ENCODE data around the gene SF3B2. TPM values are rescaled to one million over a fixed set of nuclear protein-coding genes. Genes with fewer than 3 reads are reported as not detected.
"Not testable (repeated sequence)": the region's sequence is repeated elsewhere in the genome, so short reads cannot be mapped to it uniquely, and the experiment has no call there.

SF3B2 gene
- polyA plus RNA-seq, 4 donors: 221 to 254 (median 237) TPM

GRCh38 chr11:66072081-66072480, 19.9 kb downstream of the SF3B2 start:
- DNase-seq (ENCODE audit: low read depth in 4 of 4, low spot score in 2 of 4): no peak

- no peak for DNase-seq (ENCODE audit: low read depth in 4 of 4, low spot score in 2 of 4)
Observed at GRCh38 chr11:66072518-66072917, 20.4 kb downstream of the SF3B2 start.

GRCh38 chr11:66073669-66074068, 21.5 kb downstream of the SF3B2 start:
- no peak for DNase-seq (ENCODE audit: low read depth in 4 of 4, low spot score in 2 of 4)

- DNase-seq (ENCODE audit: low read depth in 4 of 4, low spot score in 2 of 4): no peak
Observed at GRCh38 chr11:66075273-66075672, 23.1 kb downstream of the SF3B2 start.

- no peak for DNase-seq (ENCODE audit: low read depth in 4 of 4, low spot score in 2 of 4)
Observed at GRCh38 chr11:66076561-66076960, 24.4 kb downstream of the SF3B2 start.

- no peak for DNase-seq (ENCODE audit: low read depth in 4 of 4, low spot score in 2 of 4)
Observed at GRCh38 chr11:66077927-66078326, 25.8 kb downstream of the SF3B2 start.

GRCh38 chr11:66078949-66079348, 26.8 kb downstream of the SF3B2 start:
- DNase-seq (ENCODE audit: low read depth in 4 of 4, low spot score in 2 of 4): not testable (repeated sequence)

GRCh38 chr11:66080055-66080817, 28.1 kb downstream of the SF3B2 start:
- no peak for DNase-seq (ENCODE audit: low read depth in 4 of 4, low spot score in 2 of 4)

- DNase-seq (ENCODE audit: low read depth in 4 of 4, low spot score in 2 of 4): no peak
Observed at GRCh38 chr11:66081505-66081904, 29.3 kb downstream of the SF3B2 start.

- DNase-seq (ENCODE audit: low read depth in 4 of 4, low spot score in 2 of 4): no peak
Observed at GRCh38 chr11:66082946-66083698, 31.0 kb downstream of the SF3B2 start.

- DNase-seq (ENCODE audit: low read depth in 4 of 4, low spot score in 2 of 4): no peak
Observed at GRCh38 chr11:66083767-66084166, 31.6 kb downstream of the SF3B2 start.

- DNase-seq (ENCODE audit: low read depth in 4 of 4, low spot score in 2 of 4): no peak
Observed at GRCh38 chr11:66084821-66085475, 32.8 kb downstream of the SF3B2 start.

- DNase-seq (ENCODE audit: low read depth in 4 of 4, low spot score in 2 of 4): no peak
Observed at GRCh38 chr11:66087148-66087908, 35.2 kb downstream of the SF3B2 start.

GRCh38 chr11:66089067-66089466, 36.9 kb downstream of the SF3B2 start:
- no peak for DNase-seq (ENCODE audit: low read depth in 4 of 4, low spot score in 2 of 4)

GRCh38 chr11:66090288-66090687, 38.1 kb downstream of the SF3B2 start:
- DNase-seq (ENCODE audit: low read depth in 4 of 4, low spot score in 2 of 4): no peak

GRCh38 chr11:66092125-66092524, 40.0 kb downstream of the SF3B2 start:
- DNase-seq (ENCODE audit: low read depth in 4 of 4, low spot score in 2 of 4): not testable (repeated sequence)

GRCh38 chr11:66099746-66100145, 47.6 kb downstream of the SF3B2 start:
- DNase-seq (ENCODE audit: low read depth in 4 of 4, low spot score in 2 of 4): not testable (repeated sequence)

GRCh38 chr11:66100272-66101065, 48.3 kb downstream of the SF3B2 start:
- DNase-seq (ENCODE audit: low read depth in 4 of 4, low spot score in 2 of 4): peak in 2 of 4 donors; percentile 30 to 38

GRCh38 chr11:66101066-66101464, 48.9 kb downstream of the SF3B2 start:
- DNase-seq (ENCODE audit: low read depth in 4 of 4, low spot score in 2 of 4): no peak

All from left renal cortex interstitium (tissue), 4 donors.